Measurements from ENCODE around the gene APOH. TPM values are rescaled to one million over a fixed set of nuclear protein-coding genes. Genes with fewer than 3 reads are reported as not detected.

APOH gene
- total and polyA plus RNA-seq, 9 of the 15 experiments (the other 6 are each of a cell fraction or from before 2014, with no cell fraction given) = 1.1 TPM; not detected in 8

DNA sequence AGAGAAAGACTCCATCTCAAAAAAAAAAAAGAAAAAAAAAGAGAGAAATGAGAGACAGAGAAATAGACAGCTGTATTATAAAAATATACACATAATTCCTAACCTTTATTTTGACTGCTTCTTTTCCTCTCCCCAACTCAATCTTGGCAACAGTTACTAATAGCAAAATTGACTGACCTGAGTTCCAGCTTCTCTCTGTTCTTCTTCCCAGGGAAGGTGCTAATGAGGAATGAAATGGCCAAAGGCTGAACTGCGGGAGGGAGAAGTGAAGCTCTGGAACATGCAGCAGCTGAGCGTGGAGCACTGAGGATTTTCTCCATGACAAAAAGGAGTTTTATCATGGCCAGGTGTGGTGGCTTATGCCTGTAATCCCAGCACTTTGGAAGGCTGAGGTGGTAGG, 48.0 kb upstream of the APOH start:
- Histone ChIP-seq H3K27ac (ENCODE audit: extremely low read depth, low read depth, low read length) (no peak overlapping the region), H3K9me1 (ENCODE audit: control insufficient read depth, insufficient read depth, low read length) (no peaks in the 10 kb centered on the region), H3K27me3 (ENCODE audit: control insufficient read depth in 2 of 2, insufficient read depth in 2 of 2, low read length in 2 of 2) (no peaks in the 10 kb centered on the region), H3K4me3 (no peak overlapping the region), H3K36me3 (ENCODE audit: control insufficient read depth, insufficient read depth, low read length) (no peaks in the 10 kb centered on the region), H3K9ac (ENCODE audit: insufficient read depth in 1 of 2, low read depth in 2 of 2, low read length in 2 of 2) (no peak overlapping the region), H3K9me3 (replicated peaks; ENCODE audit: control insufficient read depth, insufficient read depth, low read depth, low read length) (no peaks in the 10 kb centered on the region), H4K20me1 (replicated peaks; ENCODE audit: control insufficient read depth, insufficient read depth, low read length) (peaks cover 2% of the 10 kb centered on the region; the same call in 1 of the 2 replicates), H2AFZ (ENCODE audit: low read depth, low read length) (no peak overlapping the region), H3K4me1 (replicated peaks in 1 of 2; ENCODE audit: control insufficient read depth in 2 of 2, insufficient read depth in 2 of 2, low read length in 2 of 2) (peaks cover 0 to 28% of the 10 kb centered on the region in 2 experiments; a peak in 4 of 5 replicates), H3K4me2 (ENCODE audit: insufficient read depth, low read length) (no peak overlapping the region), H3K79me2 (ENCODE audit: control insufficient read depth, insufficient read depth, low read length) (no peaks in the 10 kb centered on the region)
- no peak for TF ChIP-seq PRMT5 (CRISPR knock-in tag; IDR thresholded peaks at IDR 0.05)
- no peak for DNase-seq (ENCODE audit: extremely low read depth in 1 of 4, low spot score in 3 of 4)
- BruUV-seq (replicated peaks) = no TSS peak
- in situ Hi-C loops (cut with MboI) = no loop called here
- ATAC-seq = no peak
- CTCF ChIA-PET (ENCODE audit: low intra/inter-chr PET ratio) = interaction anchor here (0.8 kb wide), 1 partner anchor 22 kb away, joined by 3 read pairs; no protein-coding TSS in a partner anchor
- no peak for FAIRE-seq
- intact Hi-C loops (cut with micrococcal nuclease) = no loop called here
- POLR2A ChIA-PET = interaction anchor here (1.2 kb wide), 1 partner anchor 16 kb away, joined by 3 read pairs; no protein-coding TSS in a partner anchor
- WGBS (ENCODE audit: insufficient coverage, low coverage, missing lambda C conversion rate) = 9% methylated on average over 2 of the region's 2 CpGs

DNA sequence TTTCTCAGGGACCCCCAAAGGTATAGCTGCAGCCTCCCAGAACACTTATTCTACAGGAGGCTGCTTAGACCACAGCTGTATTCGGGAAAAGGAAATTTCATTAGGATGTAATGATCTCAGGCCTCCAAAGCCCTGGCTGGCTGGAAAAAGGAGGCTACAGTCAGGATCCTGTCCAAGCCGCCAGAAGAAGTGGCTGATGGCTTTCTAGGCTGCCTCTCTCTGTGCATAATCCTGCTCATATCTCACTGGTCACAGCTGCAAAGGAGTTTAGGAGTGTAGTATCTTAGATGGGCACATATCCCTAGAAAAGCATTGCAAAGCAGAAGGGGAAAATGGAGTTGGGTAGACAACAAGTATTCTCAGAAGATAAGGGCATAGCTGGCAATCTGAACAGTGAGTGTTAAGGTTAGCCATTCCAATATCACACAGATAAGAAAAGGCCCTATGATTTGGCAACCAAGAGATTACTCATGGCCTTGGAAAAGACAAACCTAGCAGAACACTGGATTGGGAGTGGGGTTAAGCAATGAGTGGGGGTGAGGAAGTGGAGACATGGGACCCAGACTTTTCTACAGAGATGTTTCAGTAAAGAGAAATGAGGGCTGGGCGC, 47.2 kb upstream of the APOH start:
- ATAC-seq (0 out of 3 replicates have a peak, but pooled peaks have one; percentile 36), FAIRE-seq (no peak), DNase-seq (ENCODE audit: extremely low read depth in 1 of 4, low spot score in 3 of 4) (peak in 1 of 4 experiments; percentile 54)
- Histone ChIP-seq H3K36me3 (ENCODE audit: control insufficient read depth, insufficient read depth, low read length) (no peaks in the 10 kb centered on the region), H3K9me1 (ENCODE audit: control insufficient read depth, insufficient read depth, low read length) (no peaks in the 10 kb centered on the region), H3K4me2 (ENCODE audit: insufficient read depth, low read length) (no peak overlapping the region), H3K27me3 (ENCODE audit: control insufficient read depth in 2 of 2, insufficient read depth in 2 of 2, low read length in 2 of 2) (no peaks in the 10 kb centered on the region), H3K9ac (ENCODE audit: insufficient read depth in 1 of 2, low read depth in 2 of 2, low read length in 2 of 2) (no peak overlapping the region), H4K20me1 (replicated peaks; ENCODE audit: control insufficient read depth, insufficient read depth, low read length) (peaks cover 2% of the 10 kb centered on the region; the same call in 1 of the 2 replicates), H3K4me1 (replicated peaks in 1 of 2; ENCODE audit: control insufficient read depth in 2 of 2, insufficient read depth in 2 of 2, low read length in 2 of 2) (peaks cover 0 to 22% of the 10 kb centered on the region in 2 experiments; a peak in 4 of 5 replicates), H2AFZ (ENCODE audit: low read depth, low read length) (no peak overlapping the region), H3K4me3 (no peak overlapping the region), H3K9me3 (replicated peaks; ENCODE audit: control insufficient read depth, insufficient read depth, low read depth, low read length) (no peaks in the 10 kb centered on the region), H3K27ac (ENCODE audit: extremely low read depth, low read depth, low read length) (no peak overlapping the region; the same call in 2 of the 3 replicates), H3K79me2 (ENCODE audit: control insufficient read depth, insufficient read depth, low read length) (no peaks in the 10 kb centered on the region)
- intact Hi-C loops (cut with micrococcal nuclease) = no loop called here
- ChIA-PET POLR2A (interaction anchor here (0.9 to 1.7 kb wide), 3 partner anchors 11 to 20 kb away, joined by 3 to 4 read pairs (median 4); no protein-coding TSS in a partner anchor), CTCF (ENCODE audit: low intra/inter-chr PET ratio) (no interaction called here)
- no TSS peak for BruUV-seq (replicated peaks)
- in situ Hi-C loops (cut with MboI) = no loop called here
- 22% methylated on average over 3 of the region's 3 CpGs for WGBS (ENCODE audit: insufficient coverage, low coverage, missing lambda C conversion rate)
- TF ChIP-seq CBFA2T2 (conservative IDR thresholded peaks at IDR 0.05) (peak; percentile 87), GATAD2A (IDR thresholded peaks at IDR 0.05) (no peak), KDM1A (IDR thresholded peaks at IDR 0.05) (peak; percentile 84 to 86), TCF3 (CRISPR knock-in tag; IDR thresholded peaks at IDR 0.05) (peak; percentile 62), ZNF436 (CRISPR knock-in tag; IDR thresholded peaks at IDR 0.05) (no peak), SP1 (CRISPR knock-in tag; IDR thresholded peaks at IDR 0.05) (no peak), KAT8 (IDR thresholded peaks at IDR 0.05; ENCODE audit: low read depth) (no peak), RCOR1 (IDR thresholded peaks at IDR 0.05; ENCODE audit: borderline replicate concordance in 1 of 2, low read depth in 2 of 2, low read length in 2 of 2) (peak in 1 of 2 experiments; percentile 59; a peak in 2 of 4 replicates), MYBL2 (IDR thresholded peaks at IDR 0.05; ENCODE audit: low read depth) (no peak), MYBL2 (CRISPR knock-in tag; IDR thresholded peaks at IDR 0.05; ENCODE audit: borderline replicate concordance) (no peak), TRIM24 (IDR thresholded peaks at IDR 0.05) (peak; percentile 38 to 57; a peak in 2 of 4 replicates), ZNF445 (CRISPR knock-in tag; IDR thresholded peaks at IDR 0.05; ENCODE audit: low read depth) (no peak), ZKSCAN1 (IDR thresholded peaks at IDR 0.05; ENCODE audit: low read depth, low read length) (no peak)
- TF ChIP-seq, protein P1, sequence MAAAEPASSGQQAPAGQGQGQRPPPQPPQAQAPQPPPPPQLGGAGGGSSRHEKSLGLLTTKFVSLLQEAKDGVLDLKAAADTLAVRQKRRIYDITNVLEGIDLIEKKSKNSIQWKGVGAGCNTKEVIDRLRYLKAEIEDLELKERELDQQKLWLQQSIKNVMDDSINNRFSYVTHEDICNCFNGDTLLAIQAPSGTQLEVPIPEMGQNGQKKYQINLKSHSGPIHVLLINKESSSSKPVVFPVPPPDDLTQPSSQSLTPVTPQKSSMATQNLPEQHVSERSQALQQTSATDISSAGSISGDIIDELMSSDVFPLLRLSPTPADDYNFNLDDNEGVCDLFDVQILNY (CRISPR knock-in tag; IDR thresholded peaks at IDR 0.05) = no peak

All from K562 (cell line).